ENCODE data around the gene GRIK1.

DNA sequence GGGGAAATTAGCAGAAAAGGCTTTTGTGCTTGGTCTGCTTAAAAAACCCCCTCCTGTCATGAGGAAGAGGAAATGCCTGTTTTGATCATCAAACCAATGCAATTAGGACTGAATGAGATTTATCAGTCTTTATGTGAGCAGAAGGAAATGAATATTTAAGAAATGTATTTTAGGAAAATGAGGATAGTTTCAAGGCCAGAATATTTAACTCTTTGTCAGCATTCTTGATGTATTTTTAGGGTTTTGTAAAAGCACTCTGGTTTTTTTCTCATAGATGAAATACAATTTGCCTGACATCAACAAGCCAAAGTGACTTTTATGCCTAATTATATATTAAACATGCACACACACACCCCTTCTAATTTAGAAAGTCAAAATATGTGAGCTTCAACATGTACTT lies 213.8 kb downstream of the GRIK1 start:
- TF ChIP-seq, protein P1, sequence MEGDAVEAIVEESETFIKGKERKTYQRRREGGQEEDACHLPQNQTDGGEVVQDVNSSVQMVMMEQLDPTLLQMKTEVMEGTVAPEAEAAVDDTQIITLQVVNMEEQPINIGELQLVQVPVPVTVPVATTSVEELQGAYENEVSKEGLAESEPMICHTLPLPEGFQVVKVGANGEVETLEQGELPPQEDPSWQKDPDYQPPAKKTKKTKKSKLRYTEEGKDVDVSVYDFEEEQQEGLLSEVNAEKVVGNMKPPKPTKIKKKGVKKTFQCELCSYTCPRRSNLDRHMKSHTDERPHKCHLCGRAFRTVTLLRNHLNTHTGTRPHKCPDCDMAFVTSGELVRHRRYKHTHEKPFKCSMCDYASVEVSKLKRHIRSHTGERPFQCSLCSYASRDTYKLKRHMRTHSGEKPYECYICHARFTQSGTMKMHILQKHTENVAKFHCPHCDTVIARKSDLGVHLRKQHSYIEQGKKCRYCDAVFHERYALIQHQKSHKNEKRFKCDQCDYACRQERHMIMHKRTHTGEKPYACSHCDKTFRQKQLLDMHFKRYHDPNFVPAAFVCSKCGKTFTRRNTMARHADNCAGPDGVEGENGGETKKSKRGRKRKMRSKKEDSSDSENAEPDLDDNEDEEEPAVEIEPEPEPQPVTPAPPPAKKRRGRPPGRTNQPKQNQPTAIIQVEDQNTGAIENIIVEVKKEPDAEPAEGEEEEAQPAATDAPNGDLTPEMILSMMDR (IDR thresholded peaks at IDR 0.05) = no peak
- TF ChIP-seq POLR2AphosphoS5 (IDR thresholded peaks at IDR 0.05) (no peak), POLR2A (IDR thresholded peaks at IDR 0.05) (no peak)
